GM23248 (cell line): ENCODE measurements around the gene LRBA. TPM values are rescaled to one million over a fixed set of nuclear protein-coding genes. Genes with fewer than 3 reads are reported as not detected.

Experiments used
- DNase-seq: peaks from one replicate; pipeline ENCODE4 v3.0.0-alpha.2; 2015
- H2AFZ ChIP-seq: fragments of 200-600 bp; sonication (generic); 2 replicates; pipeline ENCODE4 v1.6.1; 2016; ENCODE audit warnings: antibody characterized with exemption
- H3F3A ChIP-seq: fragments of 200-600 bp; sonication (generic); 2 replicates; pipeline ENCODE4 v1.6.1; 2016; ENCODE audit warnings: mild to moderate bottlenecking, antibody characterized with exemption, mixed run types; ENCODE audit not compliant: insufficient read depth
- H3K27ac ChIP-seq: fragments of 200-600 bp; sonication (generic); 2 replicates; pipeline ENCODE4 v1.5.1; 2016; ENCODE audit warnings: mild to moderate bottlenecking
- H3K27me3 ChIP-seq: fragments of 200-600 bp; sonication (generic); replicated peaks from 2 replicates; pipeline ENCODE4 v1.6.1; 2016; ENCODE audit warnings: mild to moderate bottlenecking; ENCODE audit not compliant: insufficient read depth
- H3K36me3 ChIP-seq: fragments of 200-600 bp; sonication (generic); 2 replicates; pipeline ENCODE4 v1.6.1; 2016; ENCODE audit warnings: low read depth, mild to moderate bottlenecking
- H3K4me1 ChIP-seq: fragments of 200-600 bp; sonication (generic); 2 replicates; pipeline ENCODE4 v1.6.1; 2016; ENCODE audit warnings: mild to moderate bottlenecking; ENCODE audit not compliant: insufficient read depth
- H3K4me2 ChIP-seq: fragments of 200-600 bp; sonication (generic); one replicate; pipeline ENCODE4 v1.6.1; 2016; ENCODE audit warnings: mild to moderate bottlenecking; ENCODE audit not compliant: unreplicated experiment
- H3K4me3 ChIP-seq: fragments of 200-600 bp; sonication (generic); 2 replicates; pipeline ENCODE4 v1.5.1; 2016; ENCODE audit warnings: mild to moderate bottlenecking
- H3K79me2 ChIP-seq: fragments of 200-600 bp; sonication (generic); 2 replicates; pipeline ENCODE4 v1.6.1; 2016; ENCODE audit warnings: mild to moderate bottlenecking; ENCODE audit not compliant: insufficient read depth
- H3K9ac ChIP-seq: fragments of 200-600 bp; sonication (generic); 2 replicates; pipeline ENCODE4 v1.6.1; 2016; ENCODE audit warnings: mild to moderate bottlenecking
- H3K9me2 ChIP-seq: fragments of 200-600 bp; sonication (generic); 2 replicates; pipeline ENCODE4 v1.6.1; 2016; ENCODE audit warnings: mixed run types, mild to moderate bottlenecking, moderate library complexity; ENCODE audit not compliant: insufficient read depth
- H3K9me3 ChIP-seq: fragments of 200-600 bp; sonication (generic); one replicate; pipeline ENCODE4 v1.6.1; 2017; ENCODE audit warnings: low read depth
- H4K20me1 ChIP-seq: fragments of 200-600 bp; sonication (generic); 2 replicates; pipeline ENCODE4 v1.6.0; 2016; ENCODE audit not compliant: insufficient read depth
- EZH2 ChIP-seq: fragments of 200-600 bp; sonication (generic); IDR thresholded peaks from 2 replicates; pipeline ENCODE4 v1.6.1; 2018; ENCODE audit warnings: antibody characterized with exemption, mild to moderate bottlenecking; ENCODE audit not compliant: insufficient read depth, poor library complexity, severe bottlenecking
- EZH2phosphoT487 ChIP-seq: fragments of 200-600 bp; sonication (generic); IDR thresholded peaks from 2 replicates; pipeline ENCODE4 v1.6.1; 2018; ENCODE audit warnings: antibody characterized with exemption, moderate library complexity, mild to moderate bottlenecking, low read depth; ENCODE audit not compliant: insufficient read depth
- WGBS, 2 experiments: methylation state at CpG; one replicate each; pipeline ENCODE4 v1.1.6; 2015 to 2017; ENCODE audit warnings: low lambda C conversion rate in 2 of 2, low coverage in 1 of 2; ENCODE audit errors: missing lambda C conversion rate in 2 of 2; 5-methylcytosine and 5-hydroxymethylcytosine counted together
- in situ Hi-C: fragments of 300-500 bp; cut with MboI; formaldehyde crosslinking; loops from 2 replicates; pipeline ENCODE4 v1.15.0; 2020
- polyA plus RNA-seq: library from polyadenylated mRNA; unstranded; fragments of >200 nt; fragmentation: Nextera tagmentation; extraction: Ambion mirVana; gene quantifications from 2 replicates; pipeline ENCODE4 v1.2.1, GENCODE V29; 2016
- total RNA-seq: library from RNA; depleted of rRNA; stranded (reverse); fragments of >200 nt; shearing (Covaris generic); gene quantifications from 2 replicates; pipeline ENCODE4 v1.2.3, GENCODE V29; 2014

The LRBA gene
- total and polyA plus RNA-seq, 2 experiments from 2014 or later = 6.6 to 17.8 TPM

DNA sequence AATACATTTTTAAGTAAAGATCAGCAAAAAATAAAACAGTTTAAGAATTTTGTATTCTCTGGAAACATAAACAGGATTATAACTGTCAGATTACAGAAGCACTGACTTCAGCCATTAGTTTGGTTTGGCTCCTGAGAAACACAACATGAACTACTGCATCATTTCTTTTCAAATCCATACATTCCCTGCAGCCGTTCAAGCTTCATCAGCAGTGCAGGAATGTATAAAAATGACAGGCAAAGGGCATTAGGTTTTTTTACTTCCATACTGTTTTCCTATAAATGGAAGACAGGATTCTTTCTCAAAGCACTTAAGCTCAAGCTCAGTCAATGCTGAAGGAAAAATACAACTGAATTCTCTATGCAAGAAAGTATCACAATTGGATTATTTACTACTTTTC lies 437.3 kb downstream of the LRBA start:
- Histone ChIP-seq H3K4me3 (no peak overlapping the region), H2AFZ (no peak overlapping the region), H3K4me1 (peaks cover 10% of the 10 kb centered on the region), H3K9ac (no peak overlapping the region), H3K36me3 (no peaks in the 10 kb centered on the region), H3K27ac (no peak overlapping the region), H3K27me3 (no peaks in the 10 kb centered on the region), H3K9me2 (no peaks in the 10 kb centered on the region), H3K79me2 (no peaks in the 10 kb centered on the region), H3F3A (no peaks in the 10 kb centered on the region), H4K20me1 (no peaks in the 10 kb centered on the region), H3K9me3 (no peaks in the 10 kb centered on the region), H3K4me2 (no peak overlapping the region)
- TF ChIP-seq EZH2 = no peak
- no peak for TF ChIP-seq EZH2phosphoT487
- in situ Hi-C loops = loop anchor here (25.0 kb wide), 1 partner anchor 590 kb away; no protein-coding TSS in a partner anchor
- DNase-seq = no peak
- 89 to 100% methylated on average over 1 of the region's 1 CpG for WGBS, 2 experiments

- Histone ChIP-seq H2AFZ (no peak overlapping the region), H3K9me3 (no peaks in the 10 kb centered on the region), H3K36me3 (no peaks in the 10 kb centered on the region), H3K4me2 (no peak overlapping the region), H3K27me3 (no peaks in the 10 kb centered on the region), H3K79me2 (no peaks in the 10 kb centered on the region), H3F3A (0 out of 2 replicates have a peak, but pooled peaks cover 1% of the 10 kb centered on the region), H3K9me2 (no peaks in the 10 kb centered on the region), H3K27ac (no peak overlapping the region), H4K20me1 (no peaks in the 10 kb centered on the region), H3K4me1 (peaks cover 12% of the 10 kb centered on the region), H3K4me3 (no peak overlapping the region), H3K9ac (no peak overlapping the region)
- in situ Hi-C loops = loop anchor here (25.0 kb wide), 1 partner anchor 587 kb away; no protein-coding TSS in a partner anchor
- TF ChIP-seq EZH2phosphoT487 = no peak
- TF ChIP-seq EZH2 = no peak
- 94 to 100% methylated on average over 3 of the region's 3 CpGs for WGBS, 2 experiments
- no peak for DNase-seq
Measured at GRCh38 chr4:150574678-150575077, 440.4 kb downstream of the LRBA start.

- H3K9ac ChIP-seq = no peak overlapping the region
- no peaks in the 10 kb centered on the region for H3K9me3 ChIP-seq
- peak overlapping the region; percentile 11 for H3K4me2 ChIP-seq
- no peaks in the 10 kb centered on the region for H3K36me3 ChIP-seq
- H3K4me1 ChIP-seq = peaks cover 21% of the 10 kb centered on the region
- no peaks in the 10 kb centered on the region for H3K79me2 ChIP-seq
- TF ChIP-seq EZH2 (no peak), EZH2phosphoT487 (no peak)
- H4K20me1 ChIP-seq = no peaks in the 10 kb centered on the region
- WGBS, 2 experiments = 76 to 77% methylated on average over 1 of the region's 1 CpG
- no peak overlapping the region for H3K4me3 ChIP-seq
- no peak overlapping the region for H2AFZ ChIP-seq
- no peaks in the 10 kb centered on the region for H3K27me3 ChIP-seq
- no peaks in the 10 kb centered on the region for H3K9me2 ChIP-seq
- in situ Hi-C loops = no loop called here
- DNase-seq = peak; percentile 55
- 0 out of 2 replicates have a peak, but pooled peaks cover 6% of the 10 kb centered on the region for H3F3A ChIP-seq
- H3K27ac ChIP-seq = 0 out of 2 replicates have a peak overlapping the region, but pooled peaks have one; percentile 2
Measured at GRCh38 chr4:150573534-150573933, 441.6 kb downstream of the LRBA start.

DNA sequence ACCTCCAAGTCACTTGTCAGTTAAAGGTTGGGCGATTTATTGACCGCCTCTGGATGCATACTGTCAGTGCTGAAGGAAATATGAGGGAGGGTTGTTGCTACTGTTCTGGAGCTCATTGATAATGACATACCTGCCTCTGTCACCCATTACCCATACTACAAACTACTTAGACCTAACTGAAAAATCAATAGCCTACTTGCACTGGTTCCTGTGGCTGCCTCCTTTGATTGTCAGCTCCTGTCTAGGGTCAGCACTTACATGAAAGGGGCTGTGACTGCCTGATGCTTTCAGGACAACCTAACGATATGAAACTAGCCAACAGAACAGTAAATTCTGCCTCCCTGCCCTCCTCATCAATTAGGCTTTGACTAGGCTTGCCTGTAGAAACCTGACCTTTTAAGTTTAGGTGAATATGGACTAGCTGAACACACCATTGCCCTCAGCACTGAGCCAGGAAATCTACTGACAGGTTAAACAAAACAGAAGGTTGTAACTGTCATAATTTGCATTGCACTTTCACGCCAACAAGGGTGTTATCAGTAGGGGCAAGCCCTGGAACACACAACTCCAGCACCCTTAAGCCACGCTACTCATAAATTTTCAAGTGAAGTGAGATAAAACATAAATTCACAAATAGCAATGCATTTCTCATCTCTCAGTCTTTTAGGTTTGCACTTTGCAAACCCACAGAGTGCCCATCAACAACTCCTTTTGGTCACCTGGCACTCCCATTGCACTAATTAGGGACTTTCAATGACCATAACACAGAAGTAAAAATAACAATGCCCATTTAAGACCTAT lies 442.2 kb downstream of the LRBA start:
- no peaks in the 10 kb centered on the region for H3K27me3 ChIP-seq
- no peak for DNase-seq
- H3F3A ChIP-seq = 0 out of 2 replicates have a peak, but pooled peaks cover 6% of the 10 kb centered on the region
- peaks cover 21% of the 10 kb centered on the region for H3K4me1 ChIP-seq
- no peaks in the 10 kb centered on the region for H3K9me2 ChIP-seq
- no peak for TF ChIP-seq EZH2phosphoT487
- no peak for TF ChIP-seq EZH2
- 80 to 85% methylated on average over 5 of the region's 5 CpGs for WGBS, 2 experiments
- no peak overlapping the region for H3K4me3 ChIP-seq
- peak overlapping the region; percentile 11 for H3K4me2 ChIP-seq
- no peaks in the 10 kb centered on the region for H3K9me3 ChIP-seq
- H2AFZ ChIP-seq = no peak overlapping the region
- H3K36me3 ChIP-seq = no peaks in the 10 kb centered on the region
- 0 out of 2 replicates have a peak overlapping the region, but pooled peaks have one; percentile 2 for H3K27ac ChIP-seq
- in situ Hi-C loops = no loop called here
- no peaks in the 10 kb centered on the region for H3K79me2 ChIP-seq
- no peak overlapping the region for H3K9ac ChIP-seq
- H4K20me1 ChIP-seq = no peaks in the 10 kb centered on the region
